OCI-LY7 (cell line): ENCODE data around the gene RACGAP1. TPM values are rescaled to one million over a fixed set of nuclear protein-coding genes. Genes with fewer than 3 reads are reported as not detected.

ENCODE experiments used
- BruUV-seq: library from RNA; stranded (reverse); fragments of 400-500 nt; replicated peaks from 2 replicates; lab custom pipeline; 2021; lab: Mats Ljungman, UMichigan
- CTCF ChIA-PET: fragments of 300-600 bp; sonication (Branson Sonifier 250); formaldehyde crosslinking; loops from one replicate; lab custom pipeline; 2022; ENCODE audit warnings: antibody characterized with exemption; ENCODE audit not compliant: unreplicated experiment; lab: Charles Lee
- POLR2A ChIA-PET: fragments of 300-600 bp; sonication (Branson Sonifier 250); formaldehyde crosslinking; loops from one replicate; lab custom pipeline; 2022; ENCODE audit warnings: antibody characterized with exemption; lab: Charles Lee
- DNase-seq: peaks from one replicate; pipeline ENCODE4 v3.0.0-alpha.2; 2015; ENCODE audit warnings: low spot score
- H2AFZ ChIP-seq: fragments of 200-600 bp; sonication (generic), shearing (Covaris generic); 2 replicates; pipeline ENCODE4 v1.6.1; 2014; ENCODE audit warnings: mild to moderate bottlenecking, antibody characterized with exemption, low read length, moderate library complexity
- H3K27ac ChIP-seq: fragments of 200-600 bp; sonication (generic); 2 replicates; pipeline ENCODE4 v1.5.1; 2014; ENCODE audit warnings: mixed run types, low read depth, mild to moderate bottlenecking, moderate library complexity, low read length, inconsistent platforms; ENCODE audit not compliant: poor library complexity, severe bottlenecking
- H3K36me3 ChIP-seq: fragments of 200-600 bp; sonication (generic); 2 replicates; pipeline ENCODE4 v1.6.1; 2014; ENCODE audit warnings: mild to moderate bottlenecking, antibody characterized with exemption, low read length, moderate library complexity, mixed read lengths; ENCODE audit not compliant: insufficient read depth
- H3K4me1 ChIP-seq: fragments of 200-600 bp; sonication (generic); 2 replicates; pipeline ENCODE4 v1.5.1; 2014; ENCODE audit warnings: mild to moderate bottlenecking, low read length; ENCODE audit not compliant: insufficient read depth, poor library complexity, severe bottlenecking
- H3K4me2 ChIP-seq: fragments of 200-600 bp; sonication (generic); 2 replicates; pipeline ENCODE4 v1.6.1; 2014; ENCODE audit warnings: mild to moderate bottlenecking, low read length
- H3K4me3 ChIP-seq: fragments of 200-600 bp; sonication (generic); 2 replicates; pipeline ENCODE4 v1.5.1; 2014; ENCODE audit warnings: mild to moderate bottlenecking, low read depth, low read length; ENCODE audit not compliant: poor library complexity, severe bottlenecking
- H3K79me2 ChIP-seq: fragments of 200-600 bp; sonication (generic); 2 replicates; pipeline ENCODE4 v1.6.1; 2016; ENCODE audit warnings: low read depth, mild to moderate bottlenecking, low read length, moderate library complexity, mixed read lengths; ENCODE audit not compliant: insufficient read depth
- H3K9me2 ChIP-seq: fragments of 200-600 bp; sonication (generic); 2 replicates; pipeline ENCODE4 v1.6.1; 2016; ENCODE audit warnings: mild to moderate bottlenecking, low read length, mixed read lengths; ENCODE audit not compliant: insufficient read depth
- H3K9me3 ChIP-seq: fragments of 200-600 bp; sonication (generic); 2 replicates; pipeline ENCODE4 v1.6.1; 2014; ENCODE audit warnings: mild to moderate bottlenecking, mixed run types, low read length, mixed read lengths
- H4K20me1 ChIP-seq: fragments of 200-600 bp; sonication (generic); 2 replicates; pipeline ENCODE4 v1.6.1; 2014; ENCODE audit warnings: mild to moderate bottlenecking, antibody characterized with exemption, low read length, moderate library complexity, mixed read lengths; ENCODE audit not compliant: insufficient read depth
- CTCF ChIP-seq: fragments of 200-600 bp; sonication (generic); conservative IDR thresholded peaks from 2 replicates; pipeline ENCODE4 v1.5.1; 2014; ENCODE audit warnings: mild to moderate bottlenecking, antibody characterized with exemption, low read length, moderate library complexity, mixed read lengths
- EZH2phosphoT487 ChIP-seq: fragments of 200-600 bp; sonication (generic); IDR thresholded peaks from 2 replicates; pipeline ENCODE4 v1.6.1; 2018; ENCODE audit warnings: low read depth, borderline replicate concordance, mild to moderate bottlenecking, mixed run types, antibody characterized with exemption, low read length, moderate library complexity, mixed read lengths
- intact Hi-C: fragments of 100-400 bp; cut with micrococcal nuclease; formaldehyde crosslinking; loops from one replicate; pipeline ENCODE4 v1.10.0; 2022; ENCODE audit not compliant: unreplicated experiment
- total RNA-seq, 2 experiments: library from RNA; depleted of rRNA in 1 of 2; stranded (reverse); fragments of >200 nt in 1 of 2; shearing (Covaris generic) in 1 of 2; gene quantifications; 2 replicates each; pipeline ENCODE4 v1.2.3, GENCODE V29; 2014 to 2022

Gene RACGAP1
- total RNA-seq, 2 experiments from 2014 or later = 69.6 to 104 TPM

- Histone ChIP-seq H3K36me3 (no peaks in the 10 kb centered on the region), H3K4me3 (no peak overlapping the region), H3K4me1 (peaks cover 13% of the 10 kb centered on the region), H3K27ac (no peak overlapping the region), H3K9me3 (no peaks in the 10 kb centered on the region), H3K4me2 (no peak overlapping the region; the same call in 1 of the 2 replicates), H3K9me2 (no peaks in the 10 kb centered on the region), H3K79me2 (no peaks in the 10 kb centered on the region), H4K20me1 (no peaks in the 10 kb centered on the region), H2AFZ (no peak overlapping the region)
- DNase-seq = no peak
- CTCF ChIA-PET = interaction anchor here (0.5 to 0.6 kb wide), 2 partner anchors 17 to 27 kb away, joined by 3 to 4 read pairs; no protein-coding TSS in a partner anchor
- TF ChIP-seq CTCF (no peak), EZH2phosphoT487 (no peak)
- intact Hi-C loops = no loop called here
- BruUV-seq = no TSS peak
- POLR2A ChIA-PET = interaction anchor here (0.9 kb wide), 1 partner anchor 22 kb away, joined by 3 read pairs; no protein-coding TSS in a partner anchor
Observed at GRCh38 chr12:50047693-50048250, 22.5 kb upstream of the RACGAP1 start.

DNA sequence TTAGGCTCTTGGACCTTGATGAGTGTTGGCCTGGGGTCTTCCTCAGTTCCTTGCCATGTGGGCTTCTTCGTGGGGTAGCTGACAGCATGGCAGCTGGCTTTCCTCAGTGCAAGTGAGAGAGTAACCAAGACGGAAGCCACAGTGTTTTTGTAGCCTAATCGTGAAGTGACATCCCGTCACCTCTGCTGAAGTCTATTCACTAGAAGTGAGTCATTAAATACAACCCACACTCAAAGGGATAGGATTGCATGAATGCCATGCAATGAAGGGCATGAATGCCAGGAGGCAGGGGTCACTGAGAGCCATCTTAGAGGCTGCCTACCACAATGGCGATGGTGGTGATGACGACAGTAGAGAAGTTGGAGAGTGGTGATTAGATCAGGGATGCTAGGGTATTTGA, 18.6 kb upstream of the RACGAP1 start:
- H3K9me2 ChIP-seq = no peaks in the 10 kb centered on the region
- no peak overlapping the region for H2AFZ ChIP-seq
- intact Hi-C loops = no loop called here
- H3K27ac ChIP-seq = no peak overlapping the region
- no peaks in the 10 kb centered on the region for H4K20me1 ChIP-seq
- no TSS peak for BruUV-seq
- no peaks in the 10 kb centered on the region for H3K36me3 ChIP-seq
- H3K9me3 ChIP-seq = no peaks in the 10 kb centered on the region
- H3K4me2 ChIP-seq = no peak overlapping the region
- H3K4me3 ChIP-seq = no peak overlapping the region
- no peaks in the 10 kb centered on the region for H3K79me2 ChIP-seq
- ChIA-PET CTCF (interaction anchor here (0.5 kb wide), 1 partner anchor 60 kb away, joined by 4 read pairs; no protein-coding TSS in a partner anchor), POLR2A (no interaction called here)
- DNase-seq = no peak
- no peak for TF ChIP-seq CTCF
- TF ChIP-seq EZH2phosphoT487 = no peak
- peaks cover 13% of the 10 kb centered on the region for H3K4me1 ChIP-seq

DNA sequence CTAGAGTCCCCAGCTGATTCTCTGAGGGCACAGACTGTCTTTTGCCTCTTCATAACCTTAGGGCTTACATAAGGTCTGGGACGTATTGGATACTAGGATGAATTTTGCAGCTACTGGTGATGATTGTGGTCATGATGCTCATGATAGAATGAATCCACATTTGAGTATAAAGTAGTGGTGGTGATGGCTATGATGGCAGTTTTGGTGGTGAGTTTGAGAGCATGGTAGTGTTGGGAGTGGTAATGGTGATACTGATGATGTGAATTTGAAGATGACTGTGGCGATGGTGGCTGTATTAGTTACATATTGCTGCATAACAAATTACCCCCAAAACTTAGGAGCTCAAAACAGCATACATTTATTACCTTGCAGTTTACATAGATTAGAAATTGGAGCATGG, 18.0 kb upstream of the RACGAP1 start:
- no peak for TF ChIP-seq EZH2phosphoT487
- TF ChIP-seq CTCF = no peak
- Histone ChIP-seq H3K9me3 (no peaks in the 10 kb centered on the region), H3K79me2 (no peaks in the 10 kb centered on the region), H3K4me1 (peaks cover 13% of the 10 kb centered on the region), H4K20me1 (no peaks in the 10 kb centered on the region), H3K4me3 (no peak overlapping the region), H3K36me3 (no peaks in the 10 kb centered on the region), H3K4me2 (no peak overlapping the region), H3K9me2 (no peaks in the 10 kb centered on the region), H3K27ac (no peak overlapping the region), H2AFZ (no peak overlapping the region)
- intact Hi-C loops = no loop called here
- POLR2A ChIA-PET = interaction anchor here (1.0 kb wide), 1 partner anchor 27 kb away, joined by 3 read pairs; no protein-coding TSS in a partner anchor
- DNase-seq = no peak
- CTCF ChIA-PET = no interaction called here
- no TSS peak for BruUV-seq
